Heart left ventricle (tissue), 13 donors: ENCODE data around the gene AMBP.

ENCODE experiments used
- CTCF ChIP-seq, 12 donors: fragments of 200-600 bp; sonication (generic) in 4 of 12; IDR thresholded peaks; one replicate each; pipeline versions ENCODE4 v1.5.0 to v1.8.0; 2018 to 2022; ENCODE audit warnings: antibody characterized with exemption in 12 of 12, mild to moderate bottlenecking in 5 of 12
- POLR2A ChIP-seq, 2 donors: fragments of 450-650 bp; IDR thresholded peaks; one replicate each; pipeline ENCODE4 v1.6.1; 2017; ENCODE audit warnings: antibody characterized with exemption in 2 of 2, mild to moderate bottlenecking in 2 of 2, moderate library complexity in 2 of 2
- donor health status: ischemic (EF 13 %, LVEDD 7.1; RV severe dilation, severe dysfunction).
- donor health status: DM: no; HTN: yes; CAD: no.
- donor health status: DM: no; HTN: no; CAD: no.
- donor health status: ischemic (EF 25% LVEDD 6.9; RV normal size, moderate dysfunction).
- donor health status: ischemic (EF 25% LVEDD 5.7; RV mildly dilated, moderate dysfunction).
- donor health status: ischemic (EF 35%, LVEDD 5.7; RV mildly dilated, moderate dysfunction).
- donor health status: nonischemic (EF 11% LVEDD 7.7; RV severe dilation, severe dysfunction).
- donor health status: DM: yes; HTN: yes; CAD: no.
- donor health status: PGD.
- donor health status: ischemic (EF 29% LVEDD 5.4; RV normal size, mild dysfunction).
- donor health status: nonischemic (EF 23%, LVEDD 6.1; RV moderate dilation, normal function).

- no peak for TF ChIP-seq CTCF (IDR thresholded peaks at IDR 0.05)
- TF ChIP-seq POLR2A (IDR thresholded peaks at IDR 0.05), result no peak
Measured at GRCh38 chr9:114084282-114085073, 6.4 kb upstream of the AMBP start.
